Measurements from ENCODE around the gene PRDM5. TPM values are rescaled to one million over a fixed set of nuclear protein-coding genes. Genes with fewer than 3 reads are reported as not detected.
A peak's percentile ranks its signal among the peaks of the same experiment; 100 is the strongest.

The PRDM5 gene
- total RNA-seq (2013; cell fraction: nucleolus; rRNA removed): 0.10 and 0.17 TPM in 2 replicates
- not detected in 2 replicates for total RNA-seq (2014; rRNA removed)
- total RNA-seq (2014; rRNA removed; fragmentation: Illumina TruSeq; extraction: Trizol): not detected in 2 replicates
- total RNA-seq (2021): 0.08 TPM in 1 of 2 replicates, not detected in the other
- polyA plus RNA-seq (2011; ENCODE audit: low read depth): not detected
- 0.07 and 0.09 TPM in 2 replicates for polyA plus RNA-seq (2011; rRNA removed)
- polyA plus RNA-seq (2011; cell fraction: cytosol; rRNA removed): 0.01 and 0.02 TPM in 2 replicates
- 0.04 TPM in 1 of 2 replicates, not detected in the other for polyA plus RNA-seq (2011; cell fraction: nucleus; rRNA removed)
- polyA plus RNA-seq (2012): not detected in 2 replicates
- not detected in 2 replicates for polyA plus RNA-seq (2014; fragmentation: Illumina TruSeq; extraction: Trizol)
- not detected for polyA plus RNA-seq (2014; fragmentation: Nextera tagmentation; extraction: Ambion mirVana)
- polyA plus RNA-seq (2014; rRNA removed): not detected in 2 replicates
- polyA plus RNA-seq (2016; fragmentation: Nextera tagmentation; extraction: Ambion mirVana): not detected
- not detected in 2 replicates for polyA minus RNA-seq (2011; rRNA and poly(A)+ RNA removed)
- not detected in 2 replicates for polyA minus RNA-seq (2011; cell fraction: cytosol; rRNA and poly(A)+ RNA removed)
- polyA minus RNA-seq (2011; cell fraction: nucleus; rRNA and poly(A)+ RNA removed): 0.12 TPM in 1 of 2 replicates, not detected in the other
- Bru-seq, nascent RNA: percentile 2 among the genes with signal in this experiment
- BruChase-seq, experiment 1, labeled RNA remaining after a 6-hour chase: percentile 2 among the genes with signal in this experiment
- percentile 2 among the genes with signal in this experiment for BruChase-seq, experiment 2, labeled RNA remaining after a 2-hour chase
- long read RNA-seq, experiment 1: 0 reads
- long read RNA-seq, experiment 2, partial matches to known transcripts: 0 of 1 reads
- long read RNA-seq, experiment 2, other reads (novel, unspliced or antisense): 1 of 1 reads

- no TSS peak for BruUV-seq (replicated peaks)
- no peaks in the 10 kb centered on the region for H4K20me1 ChIP-seq (ENCODE audit: control insufficient read depth, insufficient read depth)
- ChIA-PET CTCF (no interaction called here), SMC1A (ENCODE audit: uncharacterized antibody, unreplicated experiment) (interaction anchor here (1.1 kb wide), 1 partner anchor 684 kb away, joined by 3 read pairs; no protein-coding TSS in a partner anchor), POLR2A (no interaction called here), RAD21 (ENCODE audit: unreplicated experiment) (no interaction called here)
- H3K4me1 ChIP-seq (ENCODE audit: control insufficient read depth, insufficient read depth, low read length): no peaks in the 10 kb centered on the region
- TF ChIP-seq POLR2A (IDR thresholded peaks at IDR 0.05; ENCODE audit: low read depth, low read length) (no peak), TARDBP (IDR thresholded peaks at IDR 0.05; ENCODE audit: borderline replicate concordance) (no peak), HSF1 (IDR thresholded peaks at IDR 0.05; ENCODE audit: low read depth, low read length) (no peak), FOXM1 (IDR thresholded peaks at IDR 0.05; ENCODE audit: low read depth, low read length) (no peak), CREB1 (IDR thresholded peaks at IDR 0.05; ENCODE audit: low read depth) (no peak), BMI1 (IDR thresholded peaks at IDR 0.05; ENCODE audit: borderline replicate concordance) (no peak), BHLHE40 (IDR thresholded peaks at IDR 0.05; ENCODE audit: borderline replicate concordance in 1 of 2, low read depth in 2 of 2, low read length in 1 of 2) (no peak), USF1 (IDR thresholded peaks at IDR 0.05; ENCODE audit: borderline replicate concordance, extremely low read length, insufficient read depth, low read depth, low read length) (no peak), CREM (IDR thresholded peaks at IDR 0.05; ENCODE audit: low read depth) (no peak), ATF2 (IDR thresholded peaks at IDR 0.05; ENCODE audit: low read length) (no peak), ASH2L (IDR thresholded peaks at IDR 0.05; ENCODE audit: borderline replicate concordance, low read depth) (no peak), SMAD1 (IDR thresholded peaks at IDR 0.05; ENCODE audit: low read depth, partially characterized antibody) (no peak), ZNF622 (IDR thresholded peaks at IDR 0.05) (no peak), RELB (IDR thresholded peaks at IDR 0.05; ENCODE audit: low read depth) (no peak), EED (IDR thresholded peaks at IDR 0.05; ENCODE audit: low read depth) (no peak)
- DNase-seq (ENCODE audit: low read depth, low spot score) (no peak), FAIRE-seq (no peak), ATAC-seq (no peak)
- H3K27me3 ChIP-seq (replicated peaks in 1 of 2; ENCODE audit: control insufficient read depth in 2 of 2, insufficient read depth in 2 of 2, low read length in 1 of 2): peaks cover 6 to 15% of the 10 kb centered on the region in 2 experiments
- no peak within 1 kb of the TSS for H2AFZ ChIP-seq (ENCODE audit: control insufficient read depth, low read depth, low read length)
- no peak within 1 kb of the TSS for H3K4me3 ChIP-seq
- in situ Hi-C loops (cut with MboI) (no loop called here), intact Hi-C loops (cut with micrococcal nuclease; ENCODE audit: unreplicated experiment) (no loop called here)
- 12% methylated on average over 70 of the region's 86 CpGs for WGBS (ENCODE audit: insufficient coverage, insufficient replicate concordance, low lambda C conversion rate, missing lambda C conversion rate)
- no peaks in the 10 kb centered on the region for H3K9me3 ChIP-seq (replicated peaks; ENCODE audit: control insufficient read depth, insufficient read depth, low read length)
- no peak within 1 kb of the TSS for H3K4me2 ChIP-seq (ENCODE audit: control insufficient read depth, insufficient read depth)
- no peak within 1 kb of the TSS for H3K27ac ChIP-seq (ENCODE audit: control insufficient read depth, insufficient read depth)
- H3K79me2 ChIP-seq (ENCODE audit: control insufficient read depth, insufficient read depth, low read length): no peaks in the 10 kb centered on the region
- no peaks in the 10 kb centered on the region for H3K36me3 ChIP-seq (ENCODE audit: control insufficient read depth in 2 of 2, insufficient read depth in 2 of 2, low read length in 1 of 2)
- H3K9ac ChIP-seq (ENCODE audit: control insufficient read depth, insufficient read depth, low read length): no peak within 1 kb of the TSS
These were observed at the start of gene PRDM5 for GRCh38 chr4:120922381-120923206. Gene PRDM5 (minus strand): TSS chr4:120922726. CDS start chr4:120922608, 118 bp downstream.
